ENCODE data around the gene GNAQ.
"Not testable (repeated sequence)": the region's sequence is repeated elsewhere in the genome, so short reads cannot be mapped to it uniquely, and the experiment has no call there.

The GNAQ gene

GRCh38 chr9:77690119-77690518 is 341.5 kb downstream of the GNAQ start:
- not testable (repeated sequence) for H3K27ac ChIP-seq (ENCODE audit: low read depth, low read length)

DNA sequence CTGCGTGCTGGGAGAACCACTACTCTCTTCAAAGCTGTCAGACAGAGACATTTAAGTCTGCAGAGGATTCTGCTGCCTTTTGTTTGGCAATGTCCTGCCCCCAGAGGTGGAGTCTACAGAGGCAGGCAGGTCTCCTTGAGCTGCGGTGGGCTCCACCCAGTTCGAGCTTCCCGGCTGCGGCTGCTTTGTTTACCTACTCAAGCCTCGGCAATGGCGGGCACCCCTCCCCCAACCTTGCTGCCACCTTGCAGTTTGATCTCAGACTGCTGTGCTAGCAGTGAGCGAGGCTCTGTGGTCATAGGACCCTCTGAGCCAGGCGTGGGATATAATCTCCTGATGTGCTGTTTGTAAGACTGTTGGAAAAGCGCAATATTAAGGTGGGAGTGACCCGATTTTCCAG is 343.9 kb downstream of the GNAQ start:
- not testable (repeated sequence) for DNase-seq; H4K91ac ChIP-seq (ENCODE audit: low read depth, low read length)

More at GRCh38 chr9:77690119-77690518, 341.5 kb downstream of the GNAQ start:
- H3K9ac ChIP-seq (ENCODE audit: low read length); H3K14ac ChIP-seq (ENCODE audit: low read length); H3K4me2 ChIP-seq (ENCODE audit: low read length); H2BK12ac ChIP-seq (ENCODE audit: low read length); H4K91ac ChIP-seq (ENCODE audit: low read depth, low read length); H3K9me3 ChIP-seq (ENCODE audit: insufficient read depth, low read depth, low read length); H2BK120ac ChIP-seq (ENCODE audit: insufficient read depth, low read length, poor library complexity); H3K79me2 ChIP-seq (ENCODE audit: control insufficient read depth, insufficient read depth, low read length, poor library complexity); H4K8ac ChIP-seq (ENCODE audit: low read depth, low read length); H3K4me3 ChIP-seq (ENCODE audit: low read depth, low read length); H3K23ac ChIP-seq (ENCODE audit: low read length); H2AK5ac ChIP-seq (ENCODE audit: low read length); H3K79me1 ChIP-seq (ENCODE audit: low read length); DNase-seq; H4K12ac ChIP-seq (ENCODE audit: low read depth, low read length); H2BK5ac ChIP-seq (ENCODE audit: low read depth, low read length, poor library complexity); H3K36me3 ChIP-seq (ENCODE audit: control insufficient read depth in 1 of 2, insufficient read depth in 2 of 2, low read length in 2 of 2); H2AFZ ChIP-seq (ENCODE audit: insufficient read depth, low read length, poor library complexity); H3K27me3 ChIP-seq (ENCODE audit: insufficient read depth, low read length); H3K4me1 ChIP-seq (ENCODE audit: control insufficient read depth in 1 of 2, insufficient read depth in 2 of 2, low read length in 2 of 2); H3K4ac ChIP-seq (ENCODE audit: low read depth, low read length); H3K18ac ChIP-seq (ENCODE audit: low read length): not testable (repeated sequence)
- no CpG with 5 or more reads among the region's 3 CpGs for WGBS (ENCODE audit: extremely low coverage, insufficient coverage, insufficient read length)

DNA sequence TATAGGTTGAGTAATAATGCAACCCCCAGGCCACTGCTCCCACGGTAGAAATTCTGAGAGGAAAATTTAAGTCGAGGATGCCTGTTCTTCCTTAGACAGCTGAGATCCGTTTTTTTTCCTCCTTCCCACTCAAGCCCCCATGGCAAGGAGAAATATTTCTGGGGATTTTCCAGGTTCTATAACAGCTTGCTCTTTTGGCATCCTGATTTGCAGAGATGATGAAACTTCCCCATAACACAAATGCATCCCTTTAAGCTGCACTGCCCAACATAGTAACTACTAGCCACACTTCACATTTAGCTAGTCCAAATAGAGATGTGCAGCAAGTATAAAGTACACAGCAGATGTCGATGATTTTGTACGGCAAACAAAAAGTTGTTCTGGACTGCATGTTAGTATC is 351.0 kb downstream of the GNAQ start:
- Histone ChIP-seq H3K4me2 (ENCODE audit: low read length) (no peak overlapping the region), H3K9me3 (ENCODE audit: insufficient read depth, low read depth, low read length) (no peaks in the 10 kb centered on the region), H2BK120ac (ENCODE audit: insufficient read depth, low read length, poor library complexity) (no peak overlapping the region), H3K4ac (ENCODE audit: low read depth, low read length) (no peak overlapping the region), H4K8ac (ENCODE audit: low read depth, low read length) (no peak overlapping the region), H2BK5ac (ENCODE audit: low read depth, low read length, poor library complexity) (no peak overlapping the region), H3K4me3 (ENCODE audit: low read depth, low read length) (no peak overlapping the region), H2BK12ac (ENCODE audit: low read length) (no peak overlapping the region), H3K36me3 (ENCODE audit: control insufficient read depth in 1 of 2, insufficient read depth in 2 of 2, low read length in 2 of 2) (no peaks in the 10 kb centered on the region), H3K18ac (ENCODE audit: low read length) (no peak overlapping the region), H3K14ac (ENCODE audit: low read length) (no peak overlapping the region), H4K91ac (ENCODE audit: low read depth, low read length) (no peak overlapping the region), H2AFZ (ENCODE audit: insufficient read depth, low read length, poor library complexity) (no peak overlapping the region), H3K23ac (ENCODE audit: low read length) (no peak overlapping the region), H4K12ac (ENCODE audit: low read depth, low read length) (no peak overlapping the region), H2AK5ac (ENCODE audit: low read length) (no peak overlapping the region), H3K79me1 (ENCODE audit: low read length) (no peaks in the 10 kb centered on the region), H3K9ac (ENCODE audit: low read length) (no peak overlapping the region), H3K4me1 (ENCODE audit: control insufficient read depth in 1 of 2, insufficient read depth in 2 of 2, low read length in 2 of 2) (no peaks in the 10 kb centered on the region), H3K79me2 (ENCODE audit: control insufficient read depth, insufficient read depth, low read length, poor library complexity) (no peaks in the 10 kb centered on the region), H3K27ac (ENCODE audit: low read depth, low read length) (no peak overlapping the region), H3K27me3 (ENCODE audit: insufficient read depth, low read length) (no peaks in the 10 kb centered on the region)
- no CpG with 5 or more reads among the region's 5 CpGs for WGBS (ENCODE audit: extremely low coverage, insufficient coverage, insufficient read length)
- no peak for DNase-seq

More for the DNA sequence above, 343.9 kb downstream of the GNAQ start:
- not testable (repeated sequence) for H3K9ac ChIP-seq (ENCODE audit: low read length); H3K79me2 ChIP-seq (ENCODE audit: control insufficient read depth, insufficient read depth, low read length, poor library complexity); H3K79me1 ChIP-seq (ENCODE audit: low read length); H2AK5ac ChIP-seq (ENCODE audit: low read length); H3K27me3 ChIP-seq (ENCODE audit: insufficient read depth, low read length); H2BK12ac ChIP-seq (ENCODE audit: low read length); H2BK120ac ChIP-seq (ENCODE audit: insufficient read depth, low read length, poor library complexity); H3K4ac ChIP-seq (ENCODE audit: low read depth, low read length); H3K4me3 ChIP-seq (ENCODE audit: low read depth, low read length); H3K14ac ChIP-seq (ENCODE audit: low read length); H4K12ac ChIP-seq (ENCODE audit: low read depth, low read length); H3K4me1 ChIP-seq (ENCODE audit: control insufficient read depth in 1 of 2, insufficient read depth in 2 of 2, low read length in 2 of 2); H2BK5ac ChIP-seq (ENCODE audit: low read depth, low read length, poor library complexity); H3K4me2 ChIP-seq (ENCODE audit: low read length); H3K23ac ChIP-seq (ENCODE audit: low read length); H2AFZ ChIP-seq (ENCODE audit: insufficient read depth, low read length, poor library complexity); H3K27ac ChIP-seq (ENCODE audit: low read depth, low read length); H4K8ac ChIP-seq (ENCODE audit: low read depth, low read length); H3K36me3 ChIP-seq (ENCODE audit: control insufficient read depth in 1 of 2, insufficient read depth in 2 of 2, low read length in 2 of 2); H3K18ac ChIP-seq (ENCODE audit: low read length); H3K9me3 ChIP-seq (ENCODE audit: insufficient read depth, low read depth, low read length)
- whole genome bisulfite sequencing (ENCODE audit: extremely low coverage, insufficient coverage, insufficient read length), result no CpG with 5 or more reads among the region's 11 CpGs

DNA sequence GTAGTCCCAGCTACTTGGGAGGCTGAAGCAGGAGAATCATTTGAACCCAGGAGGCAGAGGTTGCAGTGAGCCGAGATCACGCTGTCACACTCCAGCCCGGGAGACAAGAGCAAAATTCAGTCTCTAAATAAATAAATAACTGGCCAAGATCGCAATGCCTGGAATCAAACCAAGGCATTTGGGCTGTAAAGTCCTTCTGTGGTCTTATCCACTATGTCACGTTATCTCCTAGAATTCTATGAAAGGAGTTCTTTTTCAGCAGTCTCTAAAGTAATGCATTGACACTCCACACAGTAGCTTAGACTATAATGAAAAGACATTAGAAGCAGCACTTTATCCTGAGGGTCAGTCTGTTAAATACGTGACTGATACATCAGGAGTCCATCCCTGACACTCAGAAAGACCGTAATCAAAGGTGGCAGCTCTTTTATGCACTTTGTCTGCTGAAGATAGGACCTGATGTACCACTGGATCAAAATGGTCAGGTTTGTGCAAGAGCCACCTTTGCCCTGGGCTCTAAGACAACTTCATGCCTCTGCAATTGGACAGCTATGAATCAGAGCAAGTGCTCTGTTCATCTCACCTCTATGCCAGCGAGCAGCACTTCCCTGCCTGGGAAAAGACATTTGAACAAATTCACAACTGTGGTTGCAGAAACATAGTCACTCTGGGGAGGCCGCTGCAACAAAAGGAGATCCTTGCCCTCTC is 351.8 kb downstream of the GNAQ start:
- Histone ChIP-seq H3K4ac (ENCODE audit: low read depth, low read length) (no peak overlapping the region), H4K8ac (ENCODE audit: low read depth, low read length) (no peak overlapping the region), H4K91ac (ENCODE audit: low read depth, low read length) (no peak overlapping the region), H2BK120ac (ENCODE audit: insufficient read depth, low read length, poor library complexity) (no peak overlapping the region), H3K14ac (ENCODE audit: low read length) (no peak overlapping the region), H3K23ac (ENCODE audit: low read length) (no peak overlapping the region), H3K18ac (ENCODE audit: low read length) (no peak overlapping the region), H3K4me2 (ENCODE audit: low read length) (no peak overlapping the region), H3K79me2 (ENCODE audit: control insufficient read depth, insufficient read depth, low read length, poor library complexity) (no peaks in the 10 kb centered on the region), H3K79me1 (ENCODE audit: low read length) (no peaks in the 10 kb centered on the region), H3K9ac (ENCODE audit: low read length) (no peak overlapping the region), H2AK5ac (ENCODE audit: low read length) (no peak overlapping the region), H3K27ac (ENCODE audit: low read depth, low read length) (no peak overlapping the region), H2AFZ (ENCODE audit: insufficient read depth, low read length, poor library complexity) (no peak overlapping the region), H2BK5ac (ENCODE audit: low read depth, low read length, poor library complexity) (no peak overlapping the region), H3K9me3 (ENCODE audit: insufficient read depth, low read depth, low read length) (no peaks in the 10 kb centered on the region), H4K12ac (ENCODE audit: low read depth, low read length) (no peak overlapping the region), H3K4me1 (ENCODE audit: control insufficient read depth in 1 of 2, insufficient read depth in 2 of 2, low read length in 2 of 2) (no peaks in the 10 kb centered on the region), H3K4me3 (ENCODE audit: low read depth, low read length) (no peak overlapping the region), H3K27me3 (ENCODE audit: insufficient read depth, low read length) (no peaks in the 10 kb centered on the region), H3K36me3 (ENCODE audit: control insufficient read depth in 1 of 2, insufficient read depth in 2 of 2, low read length in 2 of 2) (no peaks in the 10 kb centered on the region), H2BK12ac (ENCODE audit: low read length) (no peak overlapping the region)
- no CpG with 5 or more reads among the region's 9 CpGs for WGBS (ENCODE audit: extremely low coverage, insufficient coverage, insufficient read length)
- no peak for DNase-seq
